Activated CD8-positive, alpha-beta memory T cell treated with anti-CD3 and anti-CD28 coated beads, Interleukin-2, amount 50 U/mL, for 1 hour (primary cell): ENCODE results near the gene LRMDA.

Experiments
- DNase-seq: peaks from one replicate; pipeline ENCODE4 v3.0.0-alpha.2; 2020; ENCODE audit errors: extremely low read depth

Gene LRMDA

DNA sequence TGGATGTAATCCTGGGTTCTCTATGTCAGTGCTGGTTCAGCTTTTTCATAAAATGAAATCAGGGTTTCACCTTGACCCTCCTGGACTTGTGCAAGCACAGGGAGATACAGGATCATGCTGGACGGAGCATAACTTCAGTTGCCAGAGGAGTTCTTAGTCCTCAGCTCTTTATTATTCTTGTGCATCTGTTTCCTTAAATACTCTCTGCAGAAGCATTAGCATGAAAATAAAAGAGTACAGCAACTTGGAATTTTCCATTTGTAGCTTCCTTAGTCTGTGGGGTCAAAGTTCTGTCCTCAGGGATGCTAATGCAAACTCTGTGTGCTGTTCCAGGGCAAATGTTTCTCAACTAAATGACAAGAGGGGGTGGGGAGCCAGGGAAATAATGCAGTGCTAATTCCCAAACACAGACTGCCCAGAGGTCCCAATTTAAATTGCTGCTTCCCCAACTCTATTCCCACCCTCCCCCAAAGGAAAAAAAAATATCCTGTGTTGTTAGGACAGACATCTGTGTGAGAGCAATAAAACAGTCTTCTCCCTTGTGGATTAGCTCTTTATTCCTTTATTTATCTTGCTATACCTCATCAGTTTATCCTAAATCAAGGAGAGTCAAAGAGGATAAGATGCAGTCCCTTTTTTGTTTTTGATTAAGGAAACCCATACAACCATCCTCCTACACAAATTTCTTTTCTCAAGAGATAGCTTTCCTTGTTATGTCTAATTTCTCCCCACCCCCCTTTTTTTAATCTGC, 905.0 kb downstream of the LRMDA start:
- no peak for DNase-seq

DNA sequence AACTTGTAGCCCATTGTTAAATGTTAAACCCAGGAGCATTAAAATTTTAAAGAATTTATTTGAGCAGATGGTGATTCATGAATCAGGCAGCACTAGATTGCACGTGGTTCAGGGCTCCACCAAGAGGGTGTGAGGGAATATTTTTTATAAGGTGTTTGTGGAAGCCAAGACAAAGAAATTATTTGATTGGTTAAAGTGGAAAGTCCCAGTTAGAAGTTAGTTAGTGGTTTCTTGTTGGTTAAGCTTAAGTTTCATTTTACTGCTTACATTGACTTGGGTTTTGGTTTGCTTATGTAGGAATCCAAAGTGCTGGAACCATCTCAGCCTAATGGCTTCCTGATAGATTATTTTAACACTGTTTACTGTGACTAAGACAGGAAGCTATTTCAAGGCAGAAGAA, 906.2 kb downstream of the LRMDA start:
- DNase-seq, result no peak

DNA sequence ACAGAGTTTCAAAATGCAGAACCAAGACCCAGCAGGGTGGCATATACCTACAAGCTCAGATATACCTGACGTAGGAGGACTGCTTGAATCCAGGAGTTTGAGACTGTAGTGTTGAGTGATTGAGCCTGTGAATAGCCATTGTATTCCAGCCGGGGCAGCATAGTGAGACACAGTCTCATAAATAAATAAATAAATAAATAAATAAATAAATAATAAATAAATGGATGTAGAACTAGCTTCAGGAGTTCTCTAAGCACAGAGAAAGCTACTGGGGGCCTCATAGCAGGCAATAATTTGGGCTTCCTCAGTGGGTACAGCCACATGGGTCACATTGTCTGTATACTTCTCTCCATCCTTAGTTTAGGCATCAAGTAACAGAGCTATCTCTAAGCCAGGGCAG, 906.8 kb downstream of the LRMDA start:
- no peak for DNase-seq

DNA sequence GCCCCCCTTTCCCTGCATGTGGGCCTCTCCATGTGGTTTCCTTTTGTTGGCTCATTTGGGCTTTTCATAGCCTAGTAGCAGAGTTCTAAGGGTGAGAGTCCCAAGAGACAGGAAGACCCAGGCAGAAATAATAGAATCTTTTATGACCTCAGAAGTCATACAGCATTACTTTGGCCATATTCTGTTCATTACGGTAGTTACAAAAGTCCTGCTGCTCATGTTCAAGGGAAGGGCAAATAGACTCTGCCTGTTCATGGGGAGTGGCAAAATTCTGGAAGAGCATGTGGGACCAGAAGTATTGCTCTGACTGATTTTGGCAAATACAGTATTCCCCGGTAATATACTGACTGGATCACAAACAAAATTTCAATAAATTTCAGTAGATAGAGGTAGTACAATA, 910.3 kb downstream of the LRMDA start:
- no peak for DNase-seq

DNA sequence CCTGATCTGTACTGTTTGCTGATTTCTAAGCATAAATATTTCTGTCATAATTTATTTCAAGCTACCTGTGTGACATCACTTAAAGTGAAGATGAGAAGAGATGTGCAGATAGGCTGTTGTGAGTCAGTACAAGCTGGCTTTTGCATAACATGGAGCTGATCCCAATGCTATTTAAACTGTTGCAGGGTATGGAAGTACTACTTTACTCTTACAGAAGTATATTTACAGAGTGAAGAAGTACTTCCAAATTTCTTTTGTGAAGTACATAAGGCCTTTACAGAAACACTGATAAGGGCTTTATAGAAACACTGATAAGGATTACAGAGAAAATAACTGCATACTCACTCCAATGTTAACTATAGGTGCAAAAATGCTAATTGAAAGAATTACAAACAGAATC, 911.6 kb downstream of the LRMDA start:
- DNase-seq, result no peak

DNA sequence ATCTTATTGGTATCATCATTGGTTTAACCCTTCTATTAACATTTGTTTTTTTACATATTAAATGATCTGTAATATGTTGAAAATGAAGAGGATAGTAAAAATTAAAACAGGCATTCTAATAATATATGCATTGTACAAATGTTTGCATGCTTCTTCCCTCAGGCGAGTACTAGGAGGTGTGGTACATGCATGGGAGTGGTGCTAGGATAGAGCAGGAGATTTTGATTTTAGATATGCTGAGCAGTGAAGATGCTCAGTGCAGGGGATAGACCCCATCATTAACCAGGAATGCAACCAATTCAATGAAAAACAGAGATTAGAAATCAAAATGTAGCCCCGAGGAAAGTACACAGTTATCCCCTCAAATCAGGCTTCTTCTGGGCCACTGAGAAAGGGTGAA, 916.4 kb downstream of the LRMDA start:
- no peak for DNase-seq

DNA sequence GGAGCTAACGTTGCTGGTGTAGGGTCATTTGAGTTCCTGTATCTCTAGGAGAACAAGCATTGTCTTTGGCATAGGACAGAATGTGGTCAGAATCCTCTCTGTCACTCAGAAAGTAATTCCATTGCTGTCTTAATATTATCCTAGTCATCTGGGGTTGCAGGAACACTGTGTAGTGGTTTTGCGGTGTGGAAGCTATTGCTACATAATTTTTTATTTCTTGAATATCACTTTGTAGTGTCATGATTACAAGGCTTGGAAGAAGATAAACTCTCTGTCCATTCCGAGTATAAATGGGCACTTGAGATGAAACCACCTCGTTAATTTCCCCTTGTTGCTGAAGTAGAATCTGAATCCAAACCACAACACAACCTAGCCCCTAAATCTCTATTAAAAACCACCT, 919.2 kb downstream of the LRMDA start:
- no peak for DNase-seq

DNA sequence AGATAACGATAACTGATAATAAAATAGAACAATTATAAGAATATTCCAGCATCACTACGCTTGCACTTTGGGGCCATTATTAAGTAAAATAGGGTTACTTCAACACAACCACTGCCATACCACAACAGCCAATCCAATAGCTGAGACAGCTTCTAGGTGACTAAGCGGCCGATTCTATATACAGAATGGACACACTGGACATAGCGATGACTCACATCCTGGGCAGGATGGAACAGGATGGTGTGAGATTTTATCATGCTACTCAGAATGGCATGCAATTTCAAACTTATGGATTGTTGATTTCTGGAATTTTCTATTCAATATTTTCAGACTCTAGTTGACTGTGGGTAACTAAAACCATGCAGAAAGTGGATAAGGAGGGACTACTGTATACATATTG, 920.9 kb downstream of the LRMDA start:
- no peak for DNase-seq

DNA sequence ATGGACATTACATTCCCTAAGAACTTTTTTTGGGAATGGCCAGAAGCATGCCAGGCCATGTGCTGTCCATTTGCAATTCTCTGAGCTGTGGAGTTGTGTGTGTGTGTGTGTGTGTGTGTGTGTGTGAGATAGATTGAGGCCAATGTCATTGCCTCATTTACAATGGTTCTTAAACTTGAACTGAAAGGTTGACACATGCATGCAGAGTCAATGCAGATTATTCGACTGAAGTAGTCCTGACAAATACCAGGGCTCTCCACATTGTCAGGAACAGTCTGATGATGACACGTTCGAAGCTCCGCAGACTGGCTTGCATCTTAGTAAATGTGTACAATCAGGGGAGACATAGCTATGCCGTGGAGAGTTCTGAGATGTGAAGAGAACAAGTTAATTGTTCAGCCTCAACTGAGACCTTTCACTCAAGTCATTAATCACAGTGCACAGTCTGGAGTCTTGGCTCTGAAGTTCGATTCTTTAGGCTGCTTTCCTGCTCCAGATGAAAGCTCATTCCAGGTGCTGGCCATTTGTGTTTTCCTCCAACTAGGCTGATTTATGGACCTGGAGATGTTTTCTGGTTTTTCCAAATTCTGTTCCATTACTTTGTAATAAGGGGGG, 921.9 kb downstream of the LRMDA start:
- no peak for DNase-seq

DNA sequence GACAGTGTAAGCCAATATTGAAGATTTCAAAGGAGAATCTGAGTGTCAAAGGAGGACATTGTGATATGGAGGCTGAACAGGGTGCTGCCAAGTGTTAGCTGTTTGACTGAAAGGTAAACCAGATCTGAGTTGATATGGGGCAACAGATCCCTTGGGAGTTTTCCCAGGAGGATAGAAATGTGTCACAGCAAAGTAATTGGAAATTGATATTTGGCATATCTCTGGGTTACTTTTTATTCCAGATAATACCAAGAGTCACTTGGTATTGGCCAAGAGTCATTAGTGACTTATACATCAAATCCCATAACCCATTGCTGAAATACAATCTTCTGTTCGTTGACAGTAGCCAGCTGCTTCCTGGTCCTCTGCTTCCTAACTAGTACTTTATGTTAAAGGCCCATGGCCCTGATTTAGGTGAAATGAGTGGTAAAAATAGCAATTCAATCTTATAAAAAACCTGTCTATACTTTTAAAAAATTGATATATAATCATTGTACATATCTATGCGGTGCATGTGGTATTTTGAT, 922.9 kb downstream of the LRMDA start:
- DNase-seq, result no peak

DNA sequence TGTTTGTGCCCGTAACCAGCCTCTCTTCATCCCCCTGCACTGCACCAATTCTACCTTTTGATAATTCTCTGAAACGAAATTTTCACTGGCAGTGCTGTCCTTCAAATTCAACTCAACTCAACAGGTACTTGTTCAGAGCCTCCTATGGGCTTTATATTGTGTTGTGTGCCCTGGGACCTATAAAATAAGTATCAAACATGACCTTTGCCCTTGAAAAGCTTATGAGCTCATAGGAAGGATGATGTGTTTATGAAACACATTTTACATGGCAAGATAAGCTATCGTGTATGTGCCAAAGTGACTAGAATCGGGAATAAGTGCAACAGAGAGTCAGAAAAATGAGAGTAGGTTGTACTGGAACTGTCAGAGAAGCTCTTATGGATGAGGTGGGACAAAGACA, 923.5 kb downstream of the LRMDA start:
- DNase-seq, result no peak

DNA sequence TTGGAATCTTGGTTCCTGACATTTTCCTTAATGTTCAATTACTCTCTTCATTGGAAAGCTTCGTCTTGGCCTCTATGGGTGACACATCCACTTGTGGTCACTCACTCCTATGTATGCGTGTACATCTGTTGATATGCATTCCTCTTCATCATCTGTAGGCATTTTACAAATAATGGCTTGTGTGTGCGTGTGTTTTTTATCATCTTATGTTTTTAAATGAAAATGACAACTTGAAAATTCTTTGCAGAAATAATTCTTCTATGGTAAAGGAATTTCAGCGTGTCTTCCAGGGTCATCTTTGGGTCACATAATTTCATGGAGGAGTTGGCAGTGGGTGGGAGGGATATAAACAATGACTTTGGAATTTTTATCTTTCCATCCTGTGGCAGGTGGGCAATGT, 925.1 kb downstream of the LRMDA start:
- no peak for DNase-seq

DNA sequence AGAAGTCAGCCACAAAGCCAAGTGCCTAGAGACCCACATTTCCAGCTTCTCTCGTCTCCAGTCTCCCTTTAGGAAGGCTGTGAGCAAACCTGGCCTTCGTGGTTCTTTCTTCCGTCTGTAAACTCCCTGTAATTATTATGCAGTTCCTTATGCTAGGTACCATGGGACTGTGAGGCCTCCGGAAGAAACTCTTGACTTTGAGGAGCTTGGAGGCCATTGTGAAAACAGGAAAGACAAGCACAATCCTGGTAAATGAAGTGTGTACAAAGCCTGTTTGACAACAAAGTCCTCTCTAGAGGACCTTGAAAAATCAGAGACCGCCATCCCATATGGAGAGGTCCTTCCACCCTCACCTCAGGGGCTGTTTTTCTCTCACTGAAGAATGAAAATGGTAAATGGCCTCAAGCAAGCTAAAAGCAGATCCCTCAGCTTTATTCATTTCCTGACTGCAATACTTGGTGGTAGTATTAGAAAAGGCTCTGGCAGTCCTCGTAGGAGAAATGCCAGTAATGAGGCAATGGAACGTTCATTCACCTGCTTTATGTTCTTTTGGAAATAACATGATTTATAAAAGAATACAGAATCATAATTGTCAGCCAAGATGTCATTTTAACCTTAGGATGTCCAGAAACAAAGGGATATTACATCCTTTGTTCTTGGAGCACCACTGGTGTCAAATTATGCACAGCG, 926.4 kb downstream of the LRMDA start:
- DNase-seq, result no peak

DNA sequence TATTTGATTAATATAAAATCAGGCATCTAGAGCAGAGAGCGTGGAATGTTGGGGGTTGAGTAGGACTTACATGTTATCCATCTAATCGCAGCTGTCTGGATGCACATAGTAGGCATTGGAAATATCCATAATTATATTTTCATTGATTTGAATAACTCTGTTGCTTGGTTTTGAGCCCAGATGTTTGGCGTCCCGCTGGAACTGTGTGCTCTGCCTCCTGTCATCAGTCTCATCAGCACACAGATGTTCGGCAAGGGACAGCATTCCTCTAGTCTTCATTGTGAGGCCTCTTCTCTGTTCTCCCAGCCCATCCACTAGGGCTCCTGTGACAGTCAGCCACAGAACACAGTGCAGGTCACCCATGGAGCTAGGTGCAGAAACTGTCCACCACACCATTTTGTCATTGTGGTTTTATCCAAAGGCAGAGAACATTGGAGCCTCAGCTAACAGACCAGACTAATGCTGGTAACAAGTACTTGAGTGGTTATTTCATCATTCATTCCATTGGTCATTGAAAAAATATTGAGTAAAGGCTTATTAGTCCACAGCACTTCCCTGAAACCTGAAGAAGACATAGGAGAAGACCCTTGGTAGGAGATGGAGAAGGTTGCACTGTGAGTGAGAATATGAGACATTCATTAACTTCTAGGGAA, 927.4 kb downstream of the LRMDA start:
- no peak for DNase-seq

DNA sequence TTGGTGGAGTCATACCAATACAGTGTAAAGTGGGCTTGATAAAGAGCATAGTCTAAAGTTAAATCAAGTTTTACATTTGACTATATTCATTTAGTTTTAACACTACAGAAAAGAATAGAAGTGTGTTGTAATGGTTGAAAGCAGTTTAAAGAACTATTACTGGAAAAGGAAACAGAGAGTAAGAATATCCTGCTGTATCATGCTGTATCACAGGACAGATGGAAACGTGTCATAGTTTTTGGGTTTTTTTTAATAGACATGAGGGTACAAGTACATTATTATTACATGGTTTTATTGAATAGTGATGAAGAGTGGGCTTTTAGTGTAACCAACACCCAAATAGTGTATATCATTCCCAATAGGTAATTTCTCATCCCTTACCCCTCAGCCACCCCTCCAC, 944.3 kb downstream of the LRMDA start:
- no peak for DNase-seq

DNA sequence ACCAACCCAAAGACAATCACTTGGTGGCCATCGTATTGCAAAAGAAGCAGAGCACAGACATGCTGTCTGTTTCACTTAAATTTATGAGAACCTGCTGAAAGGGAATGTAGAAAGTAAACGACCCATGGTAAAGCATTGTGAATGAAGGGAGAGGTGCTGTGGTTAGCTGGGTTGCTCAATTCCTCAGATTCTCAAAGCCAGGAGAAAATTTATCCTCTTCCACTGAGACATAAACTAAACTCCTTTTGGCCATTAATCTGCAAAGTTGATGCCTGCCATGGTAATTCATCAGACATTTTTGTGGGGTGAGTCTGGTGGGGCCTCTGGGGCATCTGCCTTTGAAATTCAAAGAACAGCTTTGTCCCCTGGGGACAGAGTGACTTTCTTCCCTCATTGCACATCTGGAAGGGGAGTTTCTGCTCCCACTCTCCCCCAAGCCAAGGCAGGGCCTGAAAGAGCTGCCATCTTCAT, 951.0 kb downstream of the LRMDA start:
- DNase-seq, result no peak

DNA sequence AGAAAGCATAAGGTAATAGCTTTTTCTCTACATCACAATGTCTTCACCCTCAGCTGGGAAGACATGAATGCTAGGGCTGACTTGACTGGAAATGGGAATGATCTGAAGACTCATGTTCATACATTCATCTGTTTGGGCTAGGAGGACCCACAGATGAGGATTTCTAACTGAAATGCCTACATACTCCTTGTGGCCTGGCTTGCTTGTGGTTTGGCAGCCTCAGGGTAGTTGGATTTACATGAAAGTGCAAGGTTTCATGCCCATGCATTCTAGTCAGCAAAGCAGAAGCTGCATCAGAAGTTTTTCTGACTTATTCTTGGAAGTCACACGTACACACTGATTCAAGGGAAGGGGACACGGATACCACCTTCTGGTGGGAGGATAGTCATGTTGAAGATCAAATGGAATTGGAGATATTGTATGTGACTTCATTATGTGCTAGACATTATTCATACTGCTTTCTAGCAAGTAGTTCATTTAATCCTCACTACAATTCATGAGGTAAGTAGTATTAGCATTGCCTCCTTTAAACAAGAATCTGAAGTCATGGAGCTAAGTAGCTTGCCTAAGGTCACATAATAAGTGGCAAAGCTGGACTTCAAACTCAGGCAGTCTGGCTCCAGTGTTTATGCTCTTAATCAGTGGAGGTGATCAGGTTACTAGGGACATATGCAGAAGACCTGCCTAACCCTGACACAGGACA, 957.0 kb downstream of the LRMDA start:
- DNase-seq, result no peak

DNA sequence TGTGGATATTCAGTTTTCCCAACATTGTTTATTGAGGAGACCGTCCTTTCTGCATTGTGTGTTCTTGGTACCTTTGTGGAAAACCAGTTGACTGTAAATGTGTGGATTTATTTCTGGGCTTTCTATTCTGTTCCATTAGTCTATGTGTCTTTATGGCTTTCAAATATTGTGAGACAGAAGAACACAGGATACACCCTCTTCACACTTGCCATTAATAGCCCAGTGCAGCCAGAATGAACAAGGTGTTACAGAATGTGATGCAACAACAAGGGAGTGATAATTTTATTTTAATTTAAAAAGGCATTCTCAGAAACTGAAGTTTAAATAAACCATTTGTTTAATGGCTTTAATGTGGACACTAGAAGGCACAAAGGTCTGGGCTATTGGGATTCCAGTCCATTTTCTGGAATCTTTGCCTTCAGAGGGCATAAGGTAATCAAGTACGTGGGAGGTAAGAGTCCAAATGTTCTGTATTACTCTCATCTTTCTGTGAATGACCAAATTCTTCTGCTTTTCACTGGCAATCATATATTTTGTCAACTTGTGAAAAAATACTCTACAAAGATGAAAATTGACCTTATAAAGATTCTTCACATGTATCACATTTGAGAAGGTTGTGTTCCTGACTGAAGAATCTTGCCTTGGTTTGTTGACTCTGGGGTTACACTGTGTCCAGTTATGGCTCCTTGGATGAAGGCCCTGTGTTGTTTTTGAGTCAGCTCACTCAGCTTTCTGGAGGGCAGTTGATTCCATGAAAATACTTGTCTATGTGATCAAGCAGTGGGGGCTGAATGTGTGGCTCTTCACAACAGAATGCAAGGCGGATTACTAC, 962.7 kb downstream of the LRMDA start:
- no peak for DNase-seq

DNA sequence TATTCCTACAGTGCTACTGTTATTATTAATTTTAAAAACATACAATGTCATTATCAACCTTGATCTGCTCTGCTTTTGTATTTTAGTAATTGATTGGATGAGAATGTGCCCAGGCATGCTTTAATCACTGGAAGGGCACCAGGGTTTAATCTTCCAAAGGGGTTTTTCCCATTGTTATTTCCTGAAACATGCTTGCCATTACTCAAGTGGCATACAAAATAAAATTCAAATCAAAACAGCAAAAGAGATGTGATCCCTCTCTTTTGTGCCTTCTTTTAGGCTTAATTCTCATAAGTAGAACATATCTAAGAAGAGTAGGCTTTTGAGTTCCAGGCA, 963.3 kb downstream of the LRMDA start:
- no peak for DNase-seq

DNA sequence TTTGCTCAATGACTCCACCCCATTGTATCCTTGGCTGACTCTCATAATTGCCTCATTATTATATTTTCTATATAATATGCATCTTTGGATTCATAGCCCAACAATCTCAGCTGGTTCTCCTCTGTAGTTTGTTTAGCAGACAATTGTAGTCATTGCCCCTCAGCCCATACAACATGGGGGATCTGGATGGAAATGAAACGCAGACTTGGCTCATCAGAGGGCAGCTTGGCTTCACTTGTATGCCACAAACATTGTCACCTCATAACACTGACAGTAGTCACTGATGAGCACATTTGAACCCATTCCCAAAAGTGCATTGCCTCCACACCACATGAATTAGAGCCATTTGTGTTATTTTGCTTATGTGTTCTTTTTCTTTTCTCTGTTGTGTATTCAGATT, 963.8 kb downstream of the LRMDA start:
- no peak for DNase-seq

DNA sequence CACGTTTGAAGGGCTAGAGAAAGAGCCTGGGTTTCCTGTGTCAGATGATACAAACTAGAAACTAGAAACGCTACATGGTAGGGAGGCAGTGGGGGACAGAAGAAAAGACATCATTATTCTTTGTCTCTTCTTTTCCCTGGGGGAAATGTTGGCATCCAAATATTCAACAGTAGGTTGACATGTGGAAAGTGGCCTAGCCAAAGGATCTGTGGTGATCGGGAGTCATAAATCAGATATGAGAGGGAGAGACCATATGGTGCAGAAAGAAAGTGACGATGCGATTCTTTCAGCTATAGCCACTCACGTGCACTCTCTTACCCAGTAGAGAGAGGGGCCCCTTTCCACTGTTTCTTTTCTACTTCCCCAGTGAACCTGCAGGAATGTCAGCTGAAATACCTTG, 964.7 kb downstream of the LRMDA start:
- DNase-seq, result no peak
